ENCODE data around the gene RAB11A. TPM values are rescaled to one million over a fixed set of nuclear protein-coding genes. Genes with fewer than 3 reads are reported as not detected.

RAB11A gene
- total and polyA plus RNA-seq, 9 of the 15 experiments (the other 6 are each of a cell fraction or from before 2014, with no cell fraction given), result 129 to 369 (median 245) TPM

DNA sequence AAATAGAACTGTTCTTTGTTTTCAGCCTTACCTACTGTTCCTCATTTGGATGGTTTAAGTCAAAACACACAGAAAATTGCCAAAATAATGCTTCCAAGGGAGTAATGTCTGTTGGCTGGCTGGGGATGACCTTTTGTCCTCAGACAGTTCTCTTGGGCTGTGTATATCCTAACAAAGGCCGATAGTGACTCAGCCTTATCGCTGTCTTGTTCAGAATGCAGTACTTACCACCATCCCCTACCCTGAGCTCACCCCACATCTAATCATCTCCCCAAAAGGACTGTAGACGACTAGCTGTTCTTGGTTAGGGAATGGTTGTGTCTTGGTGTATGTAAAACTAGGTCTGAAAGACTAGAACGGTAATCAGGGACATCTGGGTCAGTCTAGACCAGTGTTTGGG lies 35.0 kb downstream of the RAB11A start (continued):
- TF ChIP-seq ZNF274 (IDR thresholded peaks at IDR 0.05; ENCODE audit: borderline replicate concordance, low read depth, low read length) (no peak), SOX6 (IDR thresholded peaks at IDR 0.05) (peak; percentile 65), ZNF668 (CRISPR knock-in tag; IDR thresholded peaks at IDR 0.05) (no peak)

GRCh38 chr15:65906396-65906795 lies 37.1 kb downstream of the RAB11A start:
- peaks cover 4% of the 10 kb centered on the region for H4K20me1 ChIP-seq (replicated peaks; ENCODE audit: control insufficient read depth, insufficient read depth, low read length)
- FAIRE-seq (no peak), ATAC-seq (no peak), DNase-seq (ENCODE audit: extremely low read depth in 1 of 4, low spot score in 3 of 4) (peak in 2 of 4 experiments; percentile 27 to 32)
- H3K4me3 ChIP-seq, result no peak overlapping the region
- H3K4me2 ChIP-seq (ENCODE audit: insufficient read depth, low read length), result no peak overlapping the region
- intact Hi-C loops (cut with micrococcal nuclease), result no loop called here
- H3K9me1 ChIP-seq (ENCODE audit: control insufficient read depth, insufficient read depth, low read length), result no peaks in the 10 kb centered on the region
- 100% methylated on average over 1 of the region's 1 CpG for WGBS (ENCODE audit: insufficient coverage, low coverage, missing lambda C conversion rate)
- H3K9ac ChIP-seq (ENCODE audit: insufficient read depth in 1 of 2, low read depth in 2 of 2, low read length in 2 of 2), result no peak overlapping the region
- no peaks in the 10 kb centered on the region for H3K27me3 ChIP-seq (ENCODE audit: control insufficient read depth in 2 of 2, insufficient read depth in 2 of 2, low read length in 2 of 2)
- CTCF ChIA-PET (ENCODE audit: low intra/inter-chr PET ratio), result no interaction called here
- H2AFZ ChIP-seq (ENCODE audit: low read depth, low read length), result no peak overlapping the region
- H3K36me3 ChIP-seq (ENCODE audit: control insufficient read depth, insufficient read depth, low read length), result peaks cover 75% of the 10 kb centered on the region
- no peak overlapping the region for H3K27ac ChIP-seq (ENCODE audit: extremely low read depth, low read depth, low read length)
- in situ Hi-C loops (cut with MboI), result no loop called here
- peaks cover 3% of the 10 kb centered on the region; the same call in 1 of the 3 replicates for H3K79me2 ChIP-seq (ENCODE audit: control insufficient read depth, insufficient read depth, low read length)
- POLR2A ChIA-PET, result interaction anchor here (0.6 kb wide), 1 partner anchor 862 kb away, joined by 4 read pairs; no protein-coding TSS in a partner anchor
- peaks cover 6 to 33% of the 10 kb centered on the region in 2 experiments for H3K4me1 ChIP-seq (replicated peaks in 1 of 2; ENCODE audit: control insufficient read depth in 2 of 2, insufficient read depth in 2 of 2, low read length in 2 of 2)
- no peaks in the 10 kb centered on the region for H3K9me3 ChIP-seq (replicated peaks; ENCODE audit: control insufficient read depth, insufficient read depth, low read depth, low read length)
- BruUV-seq (replicated peaks), result no TSS peak
- TF ChIP-seq ZKSCAN1 (IDR thresholded peaks at IDR 0.05; ENCODE audit: low read depth, low read length) (no peak), RCOR1 (IDR thresholded peaks at IDR 0.05; ENCODE audit: borderline replicate concordance in 1 of 2, low read depth in 2 of 2, low read length in 2 of 2) (0 out of 4 replicates have a peak, but pooled peaks of 1 of the 2 experiments have one; percentile 19), ZNF778 (CRISPR knock-in tag; IDR thresholded peaks at IDR 0.05) (no peak), CUX1 (CRISPR knock-in tag; IDR thresholded peaks at IDR 0.05) (no peak), NEUROD1 (IDR thresholded peaks at IDR 0.05; ENCODE audit: borderline replicate concordance, low read depth, low read length, partially characterized antibody) (no peak), POLR3G (IDR thresholded peaks at IDR 0.05; ENCODE audit: extremely low read depth, insufficient read length, insufficient replicate concordance) (no peak), ZNF707 (CRISPR knock-in tag; conservative IDR thresholded peaks at IDR 0.05) (no peak), TRIM28 (IDR thresholded peaks at IDR 0.05) (no peak), NCOR1 (IDR thresholded peaks at IDR 0.05) (no peak; the same call in 1 of the 2 replicates), FOXK2 (conservative IDR thresholded peaks at IDR 0.05 in 1 of 2, IDR thresholded peaks at IDR 0.05 in 1 of 2; ENCODE audit: low read depth in 2 of 2) (no peak), ZBTB1 (CRISPR knock-in tag; IDR thresholded peaks at IDR 0.05; ENCODE audit: borderline replicate concordance, low read depth) (no peak), SMARCA4 (IDR thresholded peaks at IDR 0.05) (no peak), ERF (CRISPR knock-in tag; IDR thresholded peaks at IDR 0.05) (no peak), TAF9B (IDR thresholded peaks at IDR 0.05; ENCODE audit: partially characterized antibody) (no peak), ELF4 (CRISPR knock-in tag; IDR thresholded peaks at IDR 0.05) (no peak), CHD1 (IDR thresholded peaks at IDR 0.05; ENCODE audit: low read length) (no peak)

Data from K562 (cell line).